CD4-positive, alpha-beta T cell (primary cell): Measurements from ENCODE around the gene PEX19. TPM values are rescaled to one million over a fixed set of nuclear protein-coding genes. Genes with fewer than 3 reads are reported as not detected.

ENCODE experiments used
- ATAC-seq: fragments of 200-7000 bp; cut with Tn5 transposase; one replicate; pipeline ENCODE4 v1.10.0; 2022; ENCODE audit warnings: mild to moderate bottlenecking; ENCODE audit not compliant: poor library complexity
- CTCF ChIA-PET: fragments of 350-600 bp; sonication (Branson Sonifier 250); formaldehyde crosslinking; loops from one replicate; lab custom pipeline; 2021; ENCODE audit warnings: antibody characterized with exemption, inconsistent platforms; lab: Charles Lee
- POLR2A ChIA-PET: fragments of 350-600 bp; sonication (Branson Sonifier 250); formaldehyde crosslinking; loops from one replicate; lab custom pipeline; 2021; ENCODE audit warnings: antibody characterized with exemption, inconsistent platforms; lab: Charles Lee
- DNase-seq, 14 experiments: peaks; one replicate each; pipeline ENCODE4 v3.0.0-alpha.2; 2013 to 2020; ENCODE audit warnings: mixed read lengths in 2 of 14
- H3K27ac ChIP-seq, 2 donors: one replicate each; pipeline versions ENCODE4 v1.5.1 to v1.7.0; 2013; ENCODE audit warnings: low read length in 2 of 2, low read depth in 1 of 2, mild to moderate bottlenecking in 1 of 2
- H3K27me3 ChIP-seq, 2 experiments: 1 replicate in 1 of 2; 2 replicates in 1 of 2; pipeline versions ENCODE4 v1.6.1 to v1.7.0; 2013; ENCODE audit warnings: low read length in 2 of 2, control low read depth in 1 of 2, mild to moderate bottlenecking in 1 of 2, moderate library complexity in 1 of 2; ENCODE audit not compliant: insufficient read depth in 2 of 2, control insufficient read depth in 1 of 2
- H3K36me3 ChIP-seq: one replicate; pipeline ENCODE4 v1.6.1; 2013; ENCODE audit warnings: low read length, control low read depth; ENCODE audit not compliant: insufficient read depth
- H3K4me1 ChIP-seq: one replicate; pipeline ENCODE4 v1.6.1; 2013; ENCODE audit warnings: low read length, control low read depth; ENCODE audit not compliant: insufficient read depth
- H3K4me3 ChIP-seq: one replicate; pipeline ENCODE4 v1.5.1; 2013; ENCODE audit warnings: mild to moderate bottlenecking, low read length, moderate library complexity
- H3K9me3 ChIP-seq, 2 experiments: 1 replicate in 1 of 2; 2 replicates in 1 of 2; pipeline versions ENCODE4 v1.6.1 to v1.7.0; 2013; ENCODE audit warnings: low read length in 2 of 2, mild to moderate bottlenecking in 2 of 2, control low read depth in 1 of 2, moderate library complexity in 1 of 2; ENCODE audit not compliant: control insufficient read depth in 1 of 2, insufficient read depth in 1 of 2
- H3K27ac Mint-ChIP-seq: one replicate; pipeline ENCODE4 v1.8.0; 2020; ENCODE audit warnings: mixed read lengths
- H3K27me3 Mint-ChIP-seq: one replicate; pipeline ENCODE4 v1.8.0; 2021; ENCODE audit warnings: mixed read lengths
- H3K36me3 Mint-ChIP-seq: one replicate; pipeline ENCODE4 v1.8.0; 2021; ENCODE audit warnings: low read depth, mixed read lengths
- H3K4me1 Mint-ChIP-seq: one replicate; pipeline ENCODE4 v1.8.0; 2021; ENCODE audit warnings: low read depth, mixed read lengths
- H3K4me3 Mint-ChIP-seq: one replicate; pipeline ENCODE4 v1.8.0; 2020; ENCODE audit warnings: mild to moderate bottlenecking, mixed read lengths
- H3K9me3 Mint-ChIP-seq: one replicate; pipeline ENCODE4 v1.8.0; 2020; ENCODE audit warnings: mixed read lengths
- CTCF ChIP-seq: fragments of 200-600 bp; IDR thresholded peaks from one replicate; pipeline ENCODE4 v1.8.0; 2022; ENCODE audit warnings: antibody characterized with exemption, mild to moderate bottlenecking
- intact Hi-C, 2 experiments: fragments of 100-400 bp; cut with DNase I in 1 of 2; cut with micrococcal nuclease in 1 of 2; formaldehyde crosslinking; loops; one replicate each; pipeline versions ENCODE4 v1.15.1 to v1.9.0; 2023 to 2025; cut with DNase I, micrococcal nuclease
- total RNA-seq, 174 experiments: library from RNA in 2 of 174; stranded (reverse) in 2 of 174; gene quantifications; one replicate each; pipeline ENCODE4 v1.2.3 and lab custom pipeline; 2021 to 2026

The PEX19 gene
- total RNA-seq, 2 experiments from 2014 or later: 32.0 to 33.4 TPM

- Histone ChIP-seq H3K9me3 (no peaks in the 10 kb centered on the region), H3K27ac (peak overlapping the region; percentile 37 to 60), H3K27me3 (no peaks in the 10 kb centered on the region), H3K4me1 (peaks cover 23% of the 10 kb centered on the region), H3K36me3 (peaks cover 44% of the 10 kb centered on the region), H3K4me3 (peak overlapping the region; percentile 94)
- peak overlapping the region; percentile 99 for H3K4me3 Mint-ChIP-seq
- ATAC-seq (peak; percentile 37), DNase-seq (peak in 4 of 14 experiments; percentile 6 to 44 (median 25))
- ChIA-PET CTCF (interaction anchor here (0.7 to 1.8 kb wide), 7 partner anchors 10 to 183 kb away, joined by 3 to 8 read pairs (median 5); partner anchors contain the start of gene DCAF8), POLR2A (interaction anchor here (0.6 to 2.8 kb wide), 14 partner anchors 9 to 786 kb away, joined by 3 to 73 read pairs (median 5); partner anchors contain the start of genes ARHGAP30, DCAF8, IGSF8 and PEA15)
- H3K36me3 Mint-ChIP-seq: peaks cover 65% of the 10 kb centered on the region
- H3K27me3 Mint-ChIP-seq: no peaks in the 10 kb centered on the region
- no peaks in the 10 kb centered on the region for H3K9me3 Mint-ChIP-seq
- H3K27ac Mint-ChIP-seq: peak overlapping the region; percentile 87
- TF ChIP-seq CTCF: no peak
- peaks cover 35% of the 10 kb centered on the region for H3K4me1 Mint-ChIP-seq
- intact Hi-C loops: loop anchor here in 1 of 2 experiments (10.0 kb wide), 2 partner anchors 360 to 850 kb away; partner anchors contain the start of genes DEDD and TAGLN2
Measured at GRCh38 chr1:160284220-160284781, 632 bp downstream of the PEX19 start.

GRCh38 chr1:160282807-160283206 is 2.1 kb downstream of the PEX19 start:
- intact Hi-C loops: loop anchor here in 1 of 2 experiments (1.0 to 10.0 kb wide), 3 partner anchors 20 to 852 kb away; partner anchors contain the start of genes DEDD and TAGLN2
- Histone ChIP-seq H3K4me1 (peaks cover 23% of the 10 kb centered on the region), H3K27ac (no peak overlapping the region), H3K27me3 (no peaks in the 10 kb centered on the region), H3K9me3 (no peaks in the 10 kb centered on the region), H3K36me3 (peaks cover 56% of the 10 kb centered on the region), H3K4me3 (no peak overlapping the region)
- ChIA-PET POLR2A (interaction anchor here (0.9 kb wide), 1 partner anchor 20 kb away, joined by 4 read pairs; no protein-coding TSS in a partner anchor), CTCF (no interaction called here)
- ATAC-seq: no peak
- H3K27ac Mint-ChIP-seq: no peak overlapping the region
- no peak for TF ChIP-seq CTCF
- peaks cover 67% of the 10 kb centered on the region for H3K36me3 Mint-ChIP-seq
- no peaks in the 10 kb centered on the region for H3K27me3 Mint-ChIP-seq
- no peaks in the 10 kb centered on the region for H3K9me3 Mint-ChIP-seq
- no peak for DNase-seq
- H3K4me3 Mint-ChIP-seq: peak overlapping the region; percentile 99
- H3K4me1 Mint-ChIP-seq: peaks cover 35% of the 10 kb centered on the region

GRCh38 chr1:160277987-160278386 is 6.9 kb downstream of the PEX19 start:
- no peak overlapping the region for H3K4me3 ChIP-seq
- no peak for DNase-seq
- TF ChIP-seq CTCF: no peak
- H3K4me1 ChIP-seq: no peaks in the 10 kb centered on the region
- Mint-ChIP-seq H3K27me3 (no peaks in the 10 kb centered on the region), H3K4me3 (no peak overlapping the region), H3K4me1 (peaks cover 7% of the 10 kb centered on the region), H3K27ac (no peak overlapping the region), H3K9me3 (no peaks in the 10 kb centered on the region), H3K36me3 (peaks cover 67% of the 10 kb centered on the region)
- CTCF ChIA-PET: interaction anchor here (1.0 to 2.0 kb wide), 2 partner anchors 13 kb away, joined by 3 to 7 read pairs; no protein-coding TSS in a partner anchor
- ATAC-seq: no peak
- intact Hi-C loops: no loop called here
- no peaks in the 10 kb centered on the region for H3K9me3 ChIP-seq
- H3K27ac ChIP-seq: no peak overlapping the region
- H3K27me3 ChIP-seq: no peaks in the 10 kb centered on the region
- peaks cover 57% of the 10 kb centered on the region for H3K36me3 ChIP-seq
- POLR2A ChIA-PET: interaction anchor here (0.8 to 4.2 kb wide), 2 partner anchors 15 to 34 kb away, joined by 3 to 19 read pairs; partner anchors contain the start of gene DCAF8
